Stimulated activated CD4-positive, alpha-beta T cell treated with anti-CD3 and anti-CD28 coated beads, Interleukin-1b, Interleukin-23, amount 100 ng/mL, for 24 hours (primary cell): Measurements from ENCODE around the gene C22orf15.
"Not testable (repeated sequence)": the region's sequence is repeated elsewhere in the genome, so short reads cannot be mapped to it uniquely, and the experiment has no call there.

Experiments
- DNase-seq, 4 experiments: peaks; one replicate each; pipeline ENCODE4 v3.0.0-alpha.2; 2020; ENCODE audit warnings: low read depth in 4 of 4, low spot score in 1 of 4

Gene C22orf15

GRCh38 chr22:23762842-23763578 is at the start of gene C22orf15:
Gene C22orf15, plus strand, starts transcription at chr22:23762990. Its CDS starts 317 bp downstream, at chr22:23763307.
- no peak for DNase-seq

- DNase-seq: no peak
These were observed 48.8 kb upstream of the C22orf15 start for GRCh38 chr22:23713696-23714595.

- no peak for DNase-seq
These were observed 47.9 kb upstream of the C22orf15 start for GRCh38 chr22:23714596-23715578.

GRCh38 chr22:23715806-23716375 is 46.9 kb upstream of the C22orf15 start:
- no peak for DNase-seq

GRCh38 chr22:23716811-23717801 is 45.7 kb upstream of the C22orf15 start:
- peak; percentile 67 to 72 (median 69) for DNase-seq

GRCh38 chr22:23718371-23719165 is 44.2 kb upstream of the C22orf15 start:
- no peak for DNase-seq

GRCh38 chr22:23720855-23721254 is 41.9 kb upstream of the C22orf15 start:
- DNase-seq: no peak

GRCh38 chr22:23722160-23722559 is 40.6 kb upstream of the C22orf15 start:
- no peak for DNase-seq

- DNase-seq: no peak
These were observed 40.1 kb upstream of the C22orf15 start for GRCh38 chr22:23722724-23723123.

- DNase-seq: not testable (repeated sequence)
These were observed 34.7 kb upstream of the C22orf15 start for GRCh38 chr22:23728108-23728507.

- DNase-seq: no peak
These were observed 25.1 kb upstream of the C22orf15 start for GRCh38 chr22:23737696-23738095.

- DNase-seq: no peak
These were observed 20.1 kb upstream of the C22orf15 start for GRCh38 chr22:23742505-23743264.

- no peak for DNase-seq
These were observed 19.5 kb upstream of the C22orf15 start for GRCh38 chr22:23743303-23743705.

GRCh38 chr22:23744001-23744400 is 18.8 kb upstream of the C22orf15 start:
- no peak for DNase-seq

- DNase-seq: no peak
These were observed 18.3 kb upstream of the C22orf15 start for GRCh38 chr22:23744485-23744884.

- no peak for DNase-seq
These were observed 17.0 kb upstream of the C22orf15 start for GRCh38 chr22:23745791-23746190.

- no peak for DNase-seq
These were observed 12.9 kb upstream of the C22orf15 start for GRCh38 chr22:23749841-23750301.

GRCh38 chr22:23750367-23750713 is 12.4 kb upstream of the C22orf15 start:
- no peak for DNase-seq
